Activated naive CD4-positive, alpha-beta T cell treated with anti-CD3 and anti-CD28 coated beads, Interleukin-2, amount 50 U/mL, for 24 hours (primary cell): ENCODE measurements around the gene PSKH1.

Experiments
- H3K27ac Mint-ChIP-seq: one replicate; pipeline ENCODE4 v1.8.0; 2021; ENCODE audit warnings: mild to moderate bottlenecking, mixed read lengths
- H3K27me3 Mint-ChIP-seq: one replicate; pipeline ENCODE4 v1.8.0; 2021; ENCODE audit warnings: mixed read lengths
- H3K36me3 Mint-ChIP-seq: one replicate; pipeline ENCODE4 v1.8.0; 2021; ENCODE audit warnings: mixed read lengths
- H3K4me1 Mint-ChIP-seq: one replicate; pipeline ENCODE4 v1.8.0; 2021; ENCODE audit warnings: mixed read lengths
- H3K4me3 Mint-ChIP-seq: one replicate; pipeline ENCODE4 v1.8.0; 2021; ENCODE audit warnings: mild to moderate bottlenecking, mixed read lengths
- H3K9me3 Mint-ChIP-seq: one replicate; pipeline ENCODE4 v1.8.0; 2021; ENCODE audit warnings: mixed read lengths

Gene PSKH1

GRCh38 chr16:67977469-67978227, 84.6 kb downstream of the PSKH1 start:
- H3K4me1 Mint-ChIP-seq, result no peaks in the 10 kb centered on the region
- no peak overlapping the region for H3K4me3 Mint-ChIP-seq
- H3K9me3 Mint-ChIP-seq, result no peaks in the 10 kb centered on the region

More at GRCh38 chr16:67977469-67978227, 84.6 kb downstream of the PSKH1 start:
- Mint-ChIP-seq H3K27me3 (no peaks in the 10 kb centered on the region), H3K27ac (no peak overlapping the region), H3K36me3 (no peaks in the 10 kb centered on the region)
